CD14-positive monocyte (primary cell): ENCODE data around the gene CDH18. TPM values are rescaled to one million over a fixed set of nuclear protein-coding genes. Genes with fewer than 3 reads are reported as not detected.

Experiments used
- DNase-seq, 3 donors: peaks; one replicate each; pipeline ENCODE4 v3.0.0-alpha.2; 2011 to 2022
- H2AFZ ChIP-seq: 2 replicates; pipeline ENCODE4 v1.6.0; 2012; ENCODE audit warnings: mild to moderate bottlenecking, low read depth, low read length, inconsistent platforms; ENCODE audit not compliant: insufficient read depth, poor library complexity, severe bottlenecking
- H3K27ac ChIP-seq, 2 donors: 1 replicate in 1 of 2; 2 replicates in 1 of 2; pipeline ENCODE4 v1.5.1; 2012 to 2013; ENCODE audit warnings: low read length in 2 of 2, control low read depth in 1 of 2, inconsistent platforms in 1 of 2, low read depth in 1 of 2, mild to moderate bottlenecking in 1 of 2
- H3K27me3 ChIP-seq, 2 donors: one replicate each; pipeline versions ENCODE4 v1.6.0 to v1.6.1; 2011 to 2013; ENCODE audit warnings: low read length in 2 of 2; ENCODE audit not compliant: control insufficient read depth in 2 of 2, insufficient read depth in 2 of 2
- H3K36me3 ChIP-seq, 2 donors: replicated peaks in 1 of 2; 1 replicate in 1 of 2; 2 replicates in 1 of 2; pipeline versions ENCODE4 v1.5.1 to v1.6.1; 2012 to 2013; ENCODE audit warnings: low read length in 2 of 2, control low read depth in 1 of 2, inconsistent platforms in 1 of 2, mild to moderate bottlenecking in 1 of 2; ENCODE audit not compliant: insufficient read depth in 2 of 2, control insufficient read depth in 1 of 2
- H3K4me1 ChIP-seq, 2 donors: 1 replicate in 1 of 2; 2 replicates in 1 of 2; pipeline versions ENCODE4 v1.5.1 to v1.6.1; 2012 to 2013; ENCODE audit warnings: low read length in 2 of 2, control low read depth in 1 of 2, inconsistent platforms in 1 of 2, mild to moderate bottlenecking in 1 of 2, moderate library complexity in 1 of 2; ENCODE audit not compliant: insufficient read depth in 2 of 2, control insufficient read depth in 1 of 2
- H3K4me2 ChIP-seq: replicated peaks from 2 replicates; pipeline ENCODE3; 2012; ENCODE audit warnings: low read length, moderate library complexity, mild to moderate bottlenecking; ENCODE audit not compliant: poor library complexity, severe bottlenecking; ENCODE audit errors: extremely low read depth
- H3K4me3 ChIP-seq, 3 experiments: fragments of 200-600 bp in 1 of 3; sonication (generic) in 1 of 3; replicated peaks in 1 of 3; 1 replicate in 2 of 3; 2 replicates in 1 of 3; pipeline ENCODE4 v1.5.1; 2011 to 2013; ENCODE audit warnings: low read length in 3 of 3, mild to moderate bottlenecking in 3 of 3, control low read depth in 2 of 3, low read depth in 2 of 3, inconsistent platforms in 1 of 3, moderate library complexity in 1 of 3
- H3K79me2 ChIP-seq: 2 replicates; pipeline ENCODE4 v1.6.0; 2012; ENCODE audit warnings: mild to moderate bottlenecking, control low read depth, inconsistent platforms, low read length, moderate library complexity; ENCODE audit not compliant: insufficient read depth
- H3K9ac ChIP-seq: 2 replicates; pipeline ENCODE4 v1.6.0; 2017; ENCODE audit warnings: low read length, mild to moderate bottlenecking; ENCODE audit not compliant: insufficient read depth, poor library complexity, severe bottlenecking
- H3K9me3 ChIP-seq, 2 donors: replicated peaks in 1 of 2; 1 replicate in 1 of 2; 2 replicates in 1 of 2; pipeline versions ENCODE4 v1.5.1 to v1.6.1; 2012 to 2013; ENCODE audit warnings: low read length in 2 of 2, control low read depth in 1 of 2; ENCODE audit not compliant: control insufficient read depth in 1 of 2, insufficient read depth in 1 of 2
- H4K20me1 ChIP-seq: 2 replicates; pipeline ENCODE4 v1.6.0; 2012; ENCODE audit warnings: mild to moderate bottlenecking, low read length, control low read depth, moderate library complexity; ENCODE audit not compliant: insufficient read depth
- H3K27ac Mint-ChIP-seq, 7 donors: one replicate each; pipeline ENCODE4 v1.8.0; 2020; ENCODE audit warnings: mild to moderate bottlenecking in 7 of 7, mixed read lengths in 7 of 7, moderate library complexity in 6 of 7, inconsistent platforms in 2 of 7
- H3K27me3 Mint-ChIP-seq, 3 donors: one replicate each; pipeline ENCODE4 v1.8.0; 2021 to 2022; ENCODE audit warnings: low read depth in 3 of 3, mild to moderate bottlenecking in 3 of 3, mixed read lengths in 3 of 3, moderate library complexity in 3 of 3, inconsistent platforms in 1 of 3
- H3K36me3 Mint-ChIP-seq, 2 donors: one replicate each; pipeline ENCODE4 v1.8.0; 2020; ENCODE audit warnings: mixed read lengths in 2 of 2, inconsistent platforms in 1 of 2, mild to moderate bottlenecking in 1 of 2
- H3K4me1 Mint-ChIP-seq: one replicate; pipeline ENCODE4 v1.8.0; 2020; ENCODE audit warnings: mild to moderate bottlenecking, mixed read lengths
- H3K4me3 Mint-ChIP-seq, 2 donors: one replicate each; pipeline ENCODE4 v1.8.0; 2020; ENCODE audit warnings: mild to moderate bottlenecking in 2 of 2, mixed read lengths in 2 of 2, moderate library complexity in 1 of 2
- H3K9me3 Mint-ChIP-seq, 7 donors: one replicate each; pipeline ENCODE4 v1.8.0; 2020 to 2022; ENCODE audit warnings: mixed read lengths in 7 of 7, mild to moderate bottlenecking in 6 of 7, moderate library complexity in 6 of 7, inconsistent platforms in 2 of 7
- WGBS: methylation state at CpG from one replicate; pipeline ENCODE4 v1.1.5; 2013; ENCODE audit warnings: missing lambda C conversion rate; ENCODE audit not compliant: insufficient coverage; 5-methylcytosine and 5-hydroxymethylcytosine counted together
- intact Hi-C, 2 donors: fragments of 100-400 bp; cut with micrococcal nuclease; formaldehyde crosslinking; loops; one replicate each; pipeline versions ENCODE4 v1.15.0 to v1.15.1; 2023
- polyA plus RNA-seq, 3 donors: library from polyadenylated mRNA; depleted of rRNA in 1 of 3; unstranded in 2 of 3; stranded (reverse) in 1 of 3; fragments of 300-500 nt in 2 of 3; fragments of >200 nt in 1 of 3; fragmentation: Illumina TruSeq in 2 of 3; gene quantifications; 1 replicate in 2 of 3; 2 replicates in 1 of 3; pipeline ENCODE4 v1.2.3, GENCODE V29; 2012 to 2021
- TF ChIP-seq, protein P1 (sequence below): fragments of 200-600 bp; IDR thresholded peaks from one replicate; pipeline ENCODE4 v1.8.0; 2022; ENCODE audit warnings: antibody characterized with exemption, mild to moderate bottlenecking

The CDH18 gene
- polyA plus RNA-seq, 3 donors, result not detected

GRCh38 chr5:20000416-20000815 is 12.4 kb upstream of the CDH18 start:
- intact Hi-C loops, result no loop called here
- no peak overlapping the region for H3K27ac ChIP-seq
- no peak overlapping the region for H3K4me2 ChIP-seq
- H3K9me3 ChIP-seq, result peaks cover 0 to 7% of the 10 kb centered on the region in 2 donors
- Mint-ChIP-seq H3K36me3 (no peaks in the 10 kb centered on the region), H3K9me3 (peaks cover 0 to 8% (median 3%) of the 10 kb centered on the region in 7 donors), H3K27me3 (no peaks in the 10 kb centered on the region), H3K4me3 (no peak overlapping the region), H3K27ac (no peak overlapping the region), H3K4me1 (no peaks in the 10 kb centered on the region)
- H2AFZ ChIP-seq, result no peak overlapping the region
- H3K36me3 ChIP-seq, result no peaks in the 10 kb centered on the region
- no peak overlapping the region for H3K9ac ChIP-seq
- no peaks in the 10 kb centered on the region for H3K27me3 ChIP-seq
- H3K79me2 ChIP-seq, result no peaks in the 10 kb centered on the region
- no peak for DNase-seq
- TF ChIP-seq, protein P1, sequence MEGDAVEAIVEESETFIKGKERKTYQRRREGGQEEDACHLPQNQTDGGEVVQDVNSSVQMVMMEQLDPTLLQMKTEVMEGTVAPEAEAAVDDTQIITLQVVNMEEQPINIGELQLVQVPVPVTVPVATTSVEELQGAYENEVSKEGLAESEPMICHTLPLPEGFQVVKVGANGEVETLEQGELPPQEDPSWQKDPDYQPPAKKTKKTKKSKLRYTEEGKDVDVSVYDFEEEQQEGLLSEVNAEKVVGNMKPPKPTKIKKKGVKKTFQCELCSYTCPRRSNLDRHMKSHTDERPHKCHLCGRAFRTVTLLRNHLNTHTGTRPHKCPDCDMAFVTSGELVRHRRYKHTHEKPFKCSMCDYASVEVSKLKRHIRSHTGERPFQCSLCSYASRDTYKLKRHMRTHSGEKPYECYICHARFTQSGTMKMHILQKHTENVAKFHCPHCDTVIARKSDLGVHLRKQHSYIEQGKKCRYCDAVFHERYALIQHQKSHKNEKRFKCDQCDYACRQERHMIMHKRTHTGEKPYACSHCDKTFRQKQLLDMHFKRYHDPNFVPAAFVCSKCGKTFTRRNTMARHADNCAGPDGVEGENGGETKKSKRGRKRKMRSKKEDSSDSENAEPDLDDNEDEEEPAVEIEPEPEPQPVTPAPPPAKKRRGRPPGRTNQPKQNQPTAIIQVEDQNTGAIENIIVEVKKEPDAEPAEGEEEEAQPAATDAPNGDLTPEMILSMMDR, result no peak
- no peaks in the 10 kb centered on the region for H3K4me1 ChIP-seq
- H4K20me1 ChIP-seq, result no peaks in the 10 kb centered on the region
- H3K4me3 ChIP-seq, result no peak overlapping the region

DNA sequence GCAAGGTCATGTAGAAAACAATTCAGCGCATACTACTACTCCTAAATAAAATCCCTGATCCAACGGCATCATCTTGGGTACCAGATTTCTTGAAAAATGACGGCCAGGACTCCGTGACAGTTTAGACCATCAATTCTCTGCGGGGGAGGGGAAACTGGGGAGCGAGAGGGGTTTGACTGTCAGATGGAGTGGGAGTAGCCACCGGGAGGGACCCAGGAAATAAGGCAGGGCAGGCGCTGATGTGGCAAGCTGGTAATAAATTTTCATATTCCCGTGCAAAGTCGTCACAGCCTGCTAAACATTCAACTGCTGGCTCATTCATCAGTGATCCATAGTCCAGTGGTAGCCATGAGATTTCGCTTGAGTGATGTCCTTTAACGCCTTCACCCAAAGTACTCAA is 457 bp upstream of the CDH18 start:
- WGBS, result 28% methylated on average over 8 of the region's 12 CpGs
- Histone ChIP-seq H3K4me2 (no peak overlapping the region), H3K9ac (no peak overlapping the region), H3K4me1 (no peaks in the 10 kb centered on the region), H3K27ac (no peak overlapping the region), H3K36me3 (no peaks in the 10 kb centered on the region), H2AFZ (no peak overlapping the region), H3K79me2 (no peaks in the 10 kb centered on the region), H4K20me1 (no peaks in the 10 kb centered on the region), H3K9me3 (no peaks in the 10 kb centered on the region), H3K4me3 (no peak overlapping the region), H3K27me3 (peaks cover 0 to 6% of the 10 kb centered on the region in 2 donors)
- Mint-ChIP-seq H3K9me3 (peaks cover 0 to 3% (median 1%) of the 10 kb centered on the region in 7 donors), H3K36me3 (no peaks in the 10 kb centered on the region), H3K4me3 (no peak overlapping the region), H3K27ac (no peak overlapping the region), H3K4me1 (no peaks in the 10 kb centered on the region), H3K27me3 (peaks cover 4 to 13% (median 5%) of the 10 kb centered on the region in 3 donors)
- no peak for DNase-seq
- TF ChIP-seq, protein P1, result no peak
- intact Hi-C loops, result no loop called here
